Measurements from ENCODE around the gene MS4A6A.

DNA sequence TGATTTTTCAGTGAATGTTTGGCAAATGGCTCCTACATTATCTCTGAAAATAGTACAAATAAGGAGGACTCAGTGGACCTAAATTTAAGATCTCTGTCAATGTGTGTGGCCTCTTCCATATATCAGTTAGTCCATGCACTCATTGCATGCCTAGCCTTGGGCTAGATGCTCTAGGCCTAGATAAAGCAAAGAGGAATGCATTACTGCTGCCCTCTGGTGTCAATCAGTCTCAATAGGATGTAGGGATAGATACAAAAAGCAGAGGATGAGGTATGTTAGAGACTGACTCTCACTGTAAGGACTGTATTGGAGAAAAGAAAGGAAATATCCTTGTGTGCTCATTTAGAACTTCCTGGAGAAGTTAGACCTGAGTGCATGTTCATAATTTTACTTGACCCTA, 52.4 kb downstream of the MS4A6A start:
- TF ChIP-seq ZNF449 (CRISPR knock-in tag; IDR thresholded peaks at IDR 0.05) (no peak), TAF1 (IDR thresholded peaks at IDR 0.05; ENCODE audit: control insufficient read depth, extremely low read depth, insufficient read depth, low read length, severe bottlenecking) (no peak), SRSF7 (optimal IDR thresholded peaks at IDR 0.05; ENCODE audit: low read depth, low read length) (no peak), ZNF274 (IDR thresholded peaks at IDR 0.05; ENCODE audit: borderline replicate concordance, low read depth, low read length) (no peak), TCF7 (IDR thresholded peaks at IDR 0.05; ENCODE audit: borderline replicate concordance) (no peak), NELFE (IDR thresholded peaks at IDR 0.05; ENCODE audit: insufficient read depth, insufficient read length) (no peak), MTF1 (CRISPR knock-in tag; IDR thresholded peaks at IDR 0.05; ENCODE audit: borderline replicate concordance) (no peak), ZNF184 (CRISPR knock-in tag; IDR thresholded peaks at IDR 0.05) (no peak)
- TF ChIP-seq, protein P1, sequence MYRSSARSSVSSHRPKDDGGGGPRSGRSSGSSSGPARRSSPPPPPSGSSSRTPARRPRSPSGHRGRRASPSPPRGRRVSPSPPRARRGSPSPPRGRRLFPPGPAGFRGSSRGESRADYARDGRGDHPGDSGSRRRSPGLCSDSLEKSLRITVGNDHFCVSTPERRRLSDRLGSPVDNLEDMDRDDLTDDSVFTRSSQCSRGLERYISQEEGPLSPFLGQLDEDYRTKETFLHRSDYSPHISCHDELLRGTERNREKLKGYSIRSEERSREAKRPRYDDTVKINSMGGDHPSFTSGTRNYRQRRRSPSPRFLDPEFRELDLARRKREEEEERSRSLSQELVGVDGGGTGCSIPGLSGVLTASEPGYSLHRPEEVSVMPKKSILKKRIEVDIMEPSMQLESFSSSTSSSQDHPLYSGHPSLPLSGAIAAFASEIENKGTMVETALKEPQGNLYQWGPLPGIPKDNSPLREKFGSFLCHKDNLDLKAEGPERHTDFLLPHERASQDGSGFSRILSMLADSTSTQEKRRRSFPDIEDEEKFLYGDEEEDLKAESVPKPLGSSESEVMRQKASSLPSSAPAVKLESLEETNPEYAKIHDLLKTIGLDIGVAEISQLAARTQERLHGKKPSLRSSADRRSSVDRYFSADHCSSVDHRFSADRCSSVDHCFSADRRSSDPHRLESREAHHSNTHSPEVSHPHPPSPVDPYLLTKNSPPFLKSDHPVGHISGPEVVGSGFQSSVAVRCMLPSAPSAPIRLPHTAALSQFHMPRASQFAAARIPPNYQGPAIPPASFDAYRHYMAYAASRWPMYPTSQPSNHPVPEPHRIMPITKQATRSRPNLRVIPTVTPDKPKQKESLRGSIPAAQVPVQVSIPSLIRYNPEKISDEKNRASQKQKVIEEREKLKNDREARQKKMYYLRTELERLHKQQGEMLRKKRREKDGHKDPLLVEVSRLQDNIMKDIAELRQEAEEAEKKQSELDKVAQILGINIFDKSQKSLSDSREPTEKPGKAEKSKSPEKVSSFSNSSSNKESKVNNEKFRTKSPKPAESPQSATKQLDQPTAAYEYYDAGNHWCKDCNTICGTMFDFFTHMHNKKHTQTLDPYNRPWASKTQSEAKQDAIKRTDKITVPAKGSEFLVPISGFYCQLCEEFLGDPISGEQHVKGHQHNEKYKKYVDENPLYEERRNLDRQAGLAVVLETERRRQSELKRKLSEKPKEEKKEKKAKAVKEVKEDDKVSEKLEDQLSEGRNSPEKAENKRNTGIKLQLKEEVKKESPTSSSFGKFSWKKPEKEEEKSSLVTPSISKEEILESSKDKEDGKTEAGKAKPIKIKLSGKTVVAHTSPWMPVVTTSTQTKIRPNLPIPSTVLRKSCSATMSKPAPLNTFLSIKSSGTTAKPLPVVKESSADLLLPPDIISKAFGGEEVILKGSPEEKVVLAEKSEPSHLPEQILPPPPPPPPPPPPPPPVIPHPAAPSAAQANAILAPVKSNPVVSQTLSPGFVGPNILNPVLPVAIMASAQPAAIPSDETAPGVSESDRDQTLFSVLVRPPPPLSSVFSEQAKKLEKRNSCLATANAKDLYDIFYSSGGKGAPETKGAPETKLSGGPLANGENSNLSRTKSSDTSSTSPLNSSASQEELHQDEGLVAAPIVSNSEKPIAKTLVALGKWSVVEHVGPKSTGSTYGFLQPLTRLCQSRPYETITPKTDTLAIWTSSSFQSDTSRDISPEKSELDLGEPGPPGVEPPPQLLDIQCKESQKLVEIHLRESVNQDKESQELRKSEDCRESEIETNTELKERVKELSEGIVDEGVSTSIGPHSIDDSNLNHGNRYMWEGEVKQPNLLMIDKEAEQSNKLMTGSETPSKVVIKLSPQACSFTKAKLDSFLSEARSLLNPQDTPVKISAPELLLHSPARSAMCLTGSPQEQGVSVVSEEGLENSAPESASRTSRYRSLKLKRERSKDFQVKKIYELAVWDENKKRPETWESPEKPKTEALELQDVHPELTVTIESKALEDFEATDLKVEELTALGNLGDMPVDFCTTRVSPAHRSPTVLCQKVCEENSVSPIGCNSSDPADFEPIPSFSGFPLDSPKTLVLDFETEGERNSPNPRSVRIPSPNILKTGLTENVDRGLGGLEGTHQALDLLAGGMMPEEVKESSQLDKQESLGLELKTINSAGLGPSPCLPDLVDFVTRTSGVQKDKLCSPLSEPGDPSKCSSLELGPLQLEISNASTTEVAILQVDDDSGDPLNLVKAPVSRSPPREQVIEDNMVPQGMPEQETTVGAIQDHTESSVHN (IDR thresholded peaks at IDR 0.05; ENCODE audit: borderline replicate concordance in 1 of 2, low read depth in 1 of 2) = no peak
- TF ChIP-seq, protein P2, sequence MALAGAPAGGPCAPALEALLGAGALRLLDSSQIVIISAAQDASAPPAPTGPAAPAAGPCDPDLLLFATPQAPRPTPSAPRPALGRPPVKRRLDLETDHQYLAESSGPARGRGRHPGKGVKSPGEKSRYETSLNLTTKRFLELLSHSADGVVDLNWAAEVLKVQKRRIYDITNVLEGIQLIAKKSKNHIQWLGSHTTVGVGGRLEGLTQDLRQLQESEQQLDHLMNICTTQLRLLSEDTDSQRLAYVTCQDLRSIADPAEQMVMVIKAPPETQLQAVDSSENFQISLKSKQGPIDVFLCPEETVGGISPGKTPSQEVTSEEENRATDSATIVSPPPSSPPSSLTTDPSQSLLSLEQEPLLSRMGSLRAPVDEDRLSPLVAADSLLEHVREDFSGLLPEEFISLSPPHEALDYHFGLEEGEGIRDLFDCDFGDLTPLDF (CRISPR knock-in tag; IDR thresholded peaks at IDR 0.05) = no peak

All from K562 (cell line).